SK-N-SH treated with all-trans-retinoic acid at 6 μM for 48 hours (cell line): Measurements from ENCODE around the gene GPRASP3.

Experiments used
- ATAC-seq: fragments of 200-7000 bp; cut with Tn5 transposase; 3 replicates; pipeline ENCODE4 v1.9.1; 2020; ENCODE audit warnings: mild to moderate bottlenecking, moderate library complexity
- BACH2 ChIP-seq: fragments of 250-450 bp; sonication (Bioruptor Pico); IDR thresholded peaks from 2 replicates; pipeline ENCODE4 v1.9.0; 2021; ENCODE audit warnings: mild to moderate bottlenecking, borderline replicate concordance
- CSDC2 ChIP-seq: fragments of 250-450 bp; sonication (Bioruptor Pico); IDR thresholded peaks from 2 replicates; pipeline ENCODE4 v1.5.0; 2020; ENCODE audit warnings: mild to moderate bottlenecking, moderate library complexity
- ESRRG ChIP-seq: fragments of 250-450 bp; sonication (Bioruptor Pico); IDR thresholded peaks from 2 replicates; pipeline ENCODE4 v1.6.1; 2021; ENCODE audit warnings: mild to moderate bottlenecking
- PPARA ChIP-seq: fragments of 250-450 bp; sonication (Bioruptor Pico); IDR thresholded peaks from 2 replicates; pipeline ENCODE4 v1.5.0; 2020; ENCODE audit warnings: mild to moderate bottlenecking, borderline replicate concordance
- RARB ChIP-seq: fragments of 250-450 bp; sonication (Bioruptor Pico); IDR thresholded peaks from 2 replicates; pipeline ENCODE4 v1.8.0; 2021; ENCODE audit warnings: mild to moderate bottlenecking, moderate library complexity
- SNAI2 ChIP-seq: fragments of 250-450 bp; sonication (Bioruptor Pico); IDR thresholded peaks from 2 replicates; pipeline ENCODE4 v1.5.0; 2020; ENCODE audit warnings: mild to moderate bottlenecking, moderate library complexity
- TCF4 ChIP-seq: fragments of 250-450 bp; sonication (Bioruptor Pico); IDR thresholded peaks from 2 replicates; pipeline ENCODE4 v1.8.0; 2021; ENCODE audit warnings: mild to moderate bottlenecking, moderate library complexity, borderline replicate concordance
- TOX ChIP-seq: fragments of 250-450 bp; sonication (Bioruptor Pico); IDR thresholded peaks from 2 replicates; pipeline ENCODE4 v1.8.0; 2021; ENCODE audit warnings: mild to moderate bottlenecking, moderate library complexity, borderline replicate concordance
- ZC3H10 ChIP-seq: fragments of 250-450 bp; sonication (Bioruptor Pico); IDR thresholded peaks from 2 replicates; pipeline ENCODE4 v1.5.1; 2021; ENCODE audit warnings: mild to moderate bottlenecking, moderate library complexity
- ZFP3 ChIP-seq: fragments of 250-450 bp; sonication (Bioruptor Pico); IDR thresholded peaks from 2 replicates; pipeline ENCODE4 v1.5.0; 2020; ENCODE audit warnings: mild to moderate bottlenecking, moderate library complexity
- ZFP30 ChIP-seq: fragments of 450-650 bp; formaldehyde crosslinking; IDR thresholded peaks from 2 replicates; pipeline ENCODE4 v1.5.0; 2022; ENCODE audit warnings: mild to moderate bottlenecking, moderate library complexity
- ZNF565 ChIP-seq: fragments of 450-650 bp; formaldehyde crosslinking; conservative IDR thresholded peaks from 2 replicates; pipeline ENCODE4 v1.5.0; 2020; ENCODE audit warnings: low read depth, mild to moderate bottlenecking, moderate library complexity
- ZNF8 ChIP-seq: fragments of 450-650 bp; formaldehyde crosslinking; IDR thresholded peaks from 2 replicates; pipeline ENCODE4 v1.5.0; 2020; ENCODE audit warnings: mild to moderate bottlenecking, moderate library complexity
- TF ChIP-seq, protein P1 (sequence below): fragments of 250-450 bp; sonication (Bioruptor Pico); IDR thresholded peaks from 2 replicates; pipeline ENCODE4 v1.5.1; 2020; ENCODE audit warnings: low read depth, mild to moderate bottlenecking, moderate library complexity
- TF ChIP-seq, protein P2 (sequence below): fragments of 250-450 bp; sonication (Bioruptor Pico); IDR thresholded peaks from 2 replicates; pipeline ENCODE4 v1.5.0; 2020; ENCODE audit warnings: mild to moderate bottlenecking, moderate library complexity
- TF ChIP-seq, protein P3 (sequence below): fragments of 250-450 bp; sonication (Bioruptor Pico); IDR thresholded peaks from 2 replicates; pipeline ENCODE4 v1.5.1; 2021; ENCODE audit warnings: mild to moderate bottlenecking, moderate library complexity
- TF ChIP-seq, protein P4 (sequence below): fragments of 250-450 bp; sonication (Bioruptor Pico); IDR thresholded peaks from 2 replicates; pipeline ENCODE4 v1.8.0; 2021; ENCODE audit warnings: low read depth, mild to moderate bottlenecking, moderate library complexity, borderline replicate concordance
- TF ChIP-seq, protein P5 (sequence below): fragments of 250-450 bp; sonication (Bioruptor Pico); IDR thresholded peaks from 2 replicates; pipeline ENCODE4 v1.8.0; 2020; ENCODE audit warnings: mild to moderate bottlenecking, moderate library complexity, borderline replicate concordance

Gene GPRASP3

DNA sequence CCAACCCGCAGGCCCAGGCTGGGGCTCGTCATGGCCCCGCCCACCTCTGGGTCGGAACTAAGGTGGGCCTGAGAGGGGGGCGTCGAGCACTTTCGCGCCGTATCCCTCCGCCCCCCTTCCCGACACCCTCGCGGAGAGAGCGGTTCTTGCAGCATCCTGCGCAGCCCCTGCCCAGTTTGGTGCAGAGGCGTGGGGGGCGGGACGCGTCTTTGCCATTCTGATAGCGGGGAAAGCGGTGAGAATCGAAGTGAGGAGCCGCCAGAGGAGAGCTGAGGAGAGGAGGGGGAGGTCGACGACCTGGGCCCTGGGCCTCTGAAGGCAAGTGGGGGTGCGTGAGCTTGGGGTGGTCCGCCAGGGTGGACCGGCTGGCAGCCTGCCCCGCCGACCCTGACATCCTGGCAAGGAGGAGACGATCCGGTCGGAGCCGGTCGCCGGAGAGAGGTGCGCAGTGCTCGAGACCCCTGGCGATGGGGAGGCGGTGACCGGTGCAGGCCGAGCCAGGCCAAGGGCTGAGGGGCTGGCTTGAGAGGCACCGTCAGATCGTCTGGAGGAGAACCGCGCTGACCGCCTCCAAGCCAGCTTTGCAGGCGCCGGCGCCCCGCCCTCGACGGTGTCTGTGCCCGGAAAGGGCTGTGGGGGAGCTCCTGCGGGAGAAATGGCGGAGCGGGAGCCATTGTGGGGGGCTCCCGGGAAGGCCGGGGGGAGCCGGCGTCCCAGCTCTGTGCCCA is 25.5 kb downstream of the GPRASP3 start:
- ATAC-seq, result peak; percentile 93
- TF ChIP-seq, protein P1, sequence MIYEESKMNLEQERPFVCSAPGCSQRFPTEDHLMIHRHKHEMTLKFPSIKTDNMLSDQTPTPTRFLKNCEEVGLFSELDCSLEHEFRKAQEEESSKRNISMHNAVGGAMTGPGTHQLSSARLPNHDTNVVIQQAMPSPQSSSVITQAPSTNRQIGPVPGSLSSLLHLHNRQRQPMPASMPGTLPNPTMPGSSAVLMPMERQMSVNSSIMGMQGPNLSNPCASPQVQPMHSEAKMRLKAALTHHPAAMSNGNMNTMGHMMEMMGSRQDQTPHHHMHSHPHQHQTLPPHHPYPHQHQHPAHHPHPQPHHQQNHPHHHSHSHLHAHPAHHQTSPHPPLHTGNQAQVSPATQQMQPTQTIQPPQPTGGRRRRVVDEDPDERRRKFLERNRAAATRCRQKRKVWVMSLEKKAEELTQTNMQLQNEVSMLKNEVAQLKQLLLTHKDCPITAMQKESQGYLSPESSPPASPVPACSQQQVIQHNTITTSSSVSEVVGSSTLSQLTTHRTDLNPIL (CRISPR knock-in tag), result no peak
- no peak for TF ChIP-seq TCF4
- TF ChIP-seq ZFP3 (CRISPR knock-in tag), result no peak
- no peak for TF ChIP-seq TOX (CRISPR knock-in tag)
- TF ChIP-seq RARB (CRISPR knock-in tag), result no peak
- no peak for TF ChIP-seq ESRRG (CRISPR knock-in tag)
- TF ChIP-seq, protein P2, sequence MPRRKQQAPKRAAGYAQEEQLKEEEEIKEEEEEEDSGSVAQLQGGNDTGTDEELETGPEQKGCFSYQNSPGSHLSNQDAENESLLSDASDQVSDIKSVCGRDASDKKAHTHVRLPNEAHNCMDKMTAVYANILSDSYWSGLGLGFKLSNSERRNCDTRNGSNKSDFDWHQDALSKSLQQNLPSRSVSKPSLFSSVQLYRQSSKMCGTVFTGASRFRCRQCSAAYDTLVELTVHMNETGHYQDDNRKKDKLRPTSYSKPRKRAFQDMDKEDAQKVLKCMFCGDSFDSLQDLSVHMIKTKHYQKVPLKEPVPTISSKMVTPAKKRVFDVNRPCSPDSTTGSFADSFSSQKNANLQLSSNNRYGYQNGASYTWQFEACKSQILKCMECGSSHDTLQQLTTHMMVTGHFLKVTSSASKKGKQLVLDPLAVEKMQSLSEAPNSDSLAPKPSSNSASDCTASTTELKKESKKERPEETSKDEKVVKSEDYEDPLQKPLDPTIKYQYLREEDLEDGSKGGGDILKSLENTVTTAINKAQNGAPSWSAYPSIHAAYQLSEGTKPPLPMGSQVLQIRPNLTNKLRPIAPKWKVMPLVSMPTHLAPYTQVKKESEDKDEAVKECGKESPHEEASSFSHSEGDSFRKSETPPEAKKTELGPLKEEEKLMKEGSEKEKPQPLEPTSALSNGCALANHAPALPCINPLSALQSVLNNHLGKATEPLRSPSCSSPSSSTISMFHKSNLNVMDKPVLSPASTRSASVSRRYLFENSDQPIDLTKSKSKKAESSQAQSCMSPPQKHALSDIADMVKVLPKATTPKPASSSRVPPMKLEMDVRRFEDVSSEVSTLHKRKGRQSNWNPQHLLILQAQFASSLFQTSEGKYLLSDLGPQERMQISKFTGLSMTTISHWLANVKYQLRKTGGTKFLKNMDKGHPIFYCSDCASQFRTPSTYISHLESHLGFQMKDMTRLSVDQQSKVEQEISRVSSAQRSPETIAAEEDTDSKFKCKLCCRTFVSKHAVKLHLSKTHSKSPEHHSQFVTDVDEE (CRISPR knock-in tag), result no peak
- TF ChIP-seq SNAI2 (CRISPR knock-in tag), result no peak
- no peak for TF ChIP-seq ZNF565 (CRISPR knock-in tag)
- TF ChIP-seq, protein P3, sequence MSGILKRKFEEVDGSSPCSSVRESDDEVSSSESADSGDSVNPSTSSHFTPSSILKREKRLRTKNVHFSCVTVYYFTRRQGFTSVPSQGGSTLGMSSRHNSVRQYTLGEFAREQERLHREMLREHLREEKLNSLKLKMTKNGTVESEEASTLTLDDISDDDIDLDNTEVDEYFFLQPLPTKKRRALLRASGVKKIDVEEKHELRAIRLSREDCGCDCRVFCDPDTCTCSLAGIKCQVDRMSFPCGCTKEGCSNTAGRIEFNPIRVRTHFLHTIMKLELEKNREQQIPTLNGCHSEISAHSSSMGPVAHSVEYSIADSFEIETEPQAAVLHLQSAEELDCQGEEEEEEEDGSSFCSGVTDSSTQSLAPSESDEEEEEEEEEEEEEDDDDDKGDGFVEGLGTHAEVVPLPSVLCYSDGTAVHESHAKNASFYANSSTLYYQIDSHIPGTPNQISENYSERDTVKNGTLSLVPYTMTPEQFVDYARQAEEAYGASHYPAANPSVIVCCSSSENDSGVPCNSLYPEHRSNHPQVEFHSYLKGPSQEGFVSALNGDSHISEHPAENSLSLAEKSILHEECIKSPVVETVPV, result no peak
- no peak for TF ChIP-seq ZFP30
- no peak for TF ChIP-seq PPARA
- no peak for TF ChIP-seq ZC3H10 (CRISPR knock-in tag)

DNA sequence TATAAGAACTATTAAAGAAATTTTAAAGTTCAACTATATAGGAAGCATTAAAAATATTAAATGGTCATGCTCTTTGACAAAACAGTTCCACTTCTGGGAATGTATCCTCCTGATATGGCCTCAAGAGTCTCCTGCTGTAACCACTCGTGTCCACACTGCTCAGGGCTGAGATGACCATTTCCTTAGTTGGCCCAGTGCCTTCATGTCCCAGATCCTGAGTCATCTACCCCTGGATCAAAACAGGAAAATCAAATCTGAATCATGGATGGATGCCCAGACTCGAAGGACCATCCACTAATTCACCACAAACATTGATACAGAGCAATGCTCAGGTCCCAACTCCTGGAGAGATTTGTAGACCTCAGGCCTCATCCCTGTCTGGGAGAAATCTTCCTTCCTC is 44.7 kb downstream of the GPRASP3 start:
- TF ChIP-seq, protein P3, result no peak
- TF ChIP-seq CSDC2 (CRISPR knock-in tag), result no peak
- TF ChIP-seq ESRRG (CRISPR knock-in tag), result no peak
- no peak for TF ChIP-seq TOX (CRISPR knock-in tag)
- TF ChIP-seq, protein P4, sequence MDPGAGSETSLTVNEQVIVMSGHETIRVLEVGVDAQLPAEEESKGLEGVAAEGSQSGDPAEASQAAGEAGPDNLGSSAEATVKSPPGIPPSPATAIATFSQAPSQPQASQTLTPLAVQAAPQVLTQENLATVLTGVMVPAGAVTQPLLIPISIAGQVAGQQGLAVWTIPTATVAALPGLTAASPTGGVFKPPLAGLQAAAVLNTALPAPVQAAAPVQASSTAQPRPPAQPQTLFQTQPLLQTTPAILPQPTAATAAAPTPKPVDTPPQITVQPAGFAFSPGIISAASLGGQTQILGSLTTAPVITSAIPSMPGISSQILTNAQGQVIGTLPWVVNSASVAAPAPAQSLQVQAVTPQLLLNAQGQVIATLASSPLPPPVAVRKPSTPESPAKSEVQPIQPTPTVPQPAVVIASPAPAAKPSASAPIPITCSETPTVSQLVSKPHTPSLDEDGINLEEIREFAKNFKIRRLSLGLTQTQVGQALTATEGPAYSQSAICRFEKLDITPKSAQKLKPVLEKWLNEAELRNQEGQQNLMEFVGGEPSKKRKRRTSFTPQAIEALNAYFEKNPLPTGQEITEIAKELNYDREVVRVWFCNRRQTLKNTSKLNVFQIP (CRISPR knock-in tag), result no peak
- no peak for TF ChIP-seq BACH2 (CRISPR knock-in tag)
- TF ChIP-seq, protein P5, sequence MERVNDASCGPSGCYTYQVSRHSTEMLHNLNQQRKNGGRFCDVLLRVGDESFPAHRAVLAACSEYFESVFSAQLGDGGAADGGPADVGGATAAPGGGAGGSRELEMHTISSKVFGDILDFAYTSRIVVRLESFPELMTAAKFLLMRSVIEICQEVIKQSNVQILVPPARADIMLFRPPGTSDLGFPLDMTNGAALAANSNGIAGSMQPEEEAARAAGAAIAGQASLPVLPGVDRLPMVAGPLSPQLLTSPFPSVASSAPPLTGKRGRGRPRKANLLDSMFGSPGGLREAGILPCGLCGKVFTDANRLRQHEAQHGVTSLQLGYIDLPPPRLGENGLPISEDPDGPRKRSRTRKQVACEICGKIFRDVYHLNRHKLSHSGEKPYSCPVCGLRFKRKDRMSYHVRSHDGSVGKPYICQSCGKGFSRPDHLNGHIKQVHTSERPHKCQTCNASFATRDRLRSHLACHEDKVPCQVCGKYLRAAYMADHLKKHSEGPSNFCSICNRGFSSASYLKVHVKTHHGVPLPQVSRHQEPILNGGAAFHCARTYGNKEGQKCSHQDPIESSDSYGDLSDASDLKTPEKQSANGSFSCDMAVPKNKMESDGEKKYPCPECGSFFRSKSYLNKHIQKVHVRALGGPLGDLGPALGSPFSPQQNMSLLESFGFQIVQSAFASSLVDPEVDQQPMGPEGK (CRISPR knock-in tag), result no peak
- TF ChIP-seq, protein P1 (CRISPR knock-in tag), result no peak
- TF ChIP-seq RARB (CRISPR knock-in tag), result no peak
- no peak for TF ChIP-seq ZNF8 (CRISPR knock-in tag)
- TF ChIP-seq TCF4, result no peak

More for the DNA sequence above, 44.7 kb downstream of the GPRASP3 start:
- ATAC-seq, result peak; percentile 69
